ENCODE results near the gene GLIPR2. TPM values are rescaled to one million over a fixed set of nuclear protein-coding genes. Genes with fewer than 3 reads are reported as not detected.

Gene GLIPR2
- total RNA-seq, 1 donor from 2014 or later = 6.3 TPM

- Mint-ChIP-seq H3K27me3 (ENCODE audit: unreplicated experiment) (peaks cover 2% of the 10 kb centered on the region), H3K4me1 (ENCODE audit: unreplicated experiment) (no peaks in the 10 kb centered on the region), H3K9me3 (ENCODE audit: unreplicated experiment) (no peaks in the 10 kb centered on the region), H3K4me3 (ENCODE audit: unreplicated experiment) (no peak overlapping the region), H3K27ac (ENCODE audit: unreplicated experiment) (no peak overlapping the region), H3K36me3 (ENCODE audit: low read depth, unreplicated experiment) (peaks cover 39% of the 10 kb centered on the region)
- TF ChIP-seq CTCF (IDR thresholded peaks at IDR 0.05; ENCODE audit: unreplicated experiment) = no peak
- DNase-seq (ENCODE audit: low spot score) = no peak
These were observed 14.6 kb upstream of the GLIPR2 start for GRCh38 chr9:36121971-36122370.

- no peak overlapping the region for H3K4me3 Mint-ChIP-seq (ENCODE audit: unreplicated experiment)
- H3K9me3 Mint-ChIP-seq (ENCODE audit: unreplicated experiment) = no peaks in the 10 kb centered on the region
- DNase-seq (ENCODE audit: low spot score) = no peak
- no peaks in the 10 kb centered on the region for H3K4me1 Mint-ChIP-seq (ENCODE audit: unreplicated experiment)
- TF ChIP-seq CTCF (IDR thresholded peaks at IDR 0.05; ENCODE audit: unreplicated experiment) = no peak
- H3K27me3 Mint-ChIP-seq (ENCODE audit: unreplicated experiment) = peaks cover 2% of the 10 kb centered on the region
- no peak overlapping the region for H3K27ac Mint-ChIP-seq (ENCODE audit: unreplicated experiment)
- H3K36me3 Mint-ChIP-seq (ENCODE audit: low read depth, unreplicated experiment) = peaks cover 26% of the 10 kb centered on the region
These were observed 13.0 kb upstream of the GLIPR2 start for GRCh38 chr9:36123515-36123914.

DNA sequence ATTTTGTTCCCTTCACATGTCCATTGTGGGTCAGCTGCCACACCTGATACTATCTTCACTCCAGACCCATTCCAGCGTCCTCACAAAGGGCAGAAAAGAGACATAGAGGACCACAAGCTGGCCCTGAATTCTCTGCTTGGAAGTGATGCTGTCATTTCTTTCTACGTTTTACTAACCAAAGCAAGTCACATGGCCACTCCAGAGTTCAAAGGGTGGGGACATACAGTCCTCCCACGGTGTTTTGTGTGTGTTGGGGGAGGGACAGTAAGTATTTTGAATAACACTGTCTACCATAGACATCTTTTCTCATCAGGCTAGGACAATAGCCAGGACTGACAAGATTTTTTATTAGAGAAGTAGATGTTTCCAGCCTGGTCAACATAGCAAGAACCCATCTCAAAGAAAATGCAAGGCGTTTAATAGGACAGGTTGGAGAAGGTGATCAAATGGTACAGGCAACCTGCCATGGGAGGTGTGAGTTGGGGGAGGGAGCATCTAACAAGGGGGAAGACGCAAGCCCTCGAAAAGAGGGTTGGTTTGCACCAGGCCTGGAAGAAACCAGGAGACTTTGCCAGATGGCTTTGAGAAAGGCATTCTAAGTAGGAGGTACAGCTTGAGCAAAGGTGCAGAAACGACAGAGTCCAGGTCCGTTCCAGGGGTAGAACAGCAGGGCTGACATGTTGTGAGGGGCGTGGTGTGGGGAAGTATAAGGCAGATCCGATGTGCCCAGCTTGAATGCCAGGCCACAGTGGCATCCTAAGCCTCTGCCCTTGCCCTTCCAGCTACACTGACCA, 11.3 kb upstream of the GLIPR2 start:
- no peak for DNase-seq (ENCODE audit: low spot score)
- TF ChIP-seq CTCF (IDR thresholded peaks at IDR 0.05; ENCODE audit: unreplicated experiment) = no peak
- H3K4me3 Mint-ChIP-seq (ENCODE audit: unreplicated experiment) = no peak overlapping the region
- H3K36me3 Mint-ChIP-seq (ENCODE audit: low read depth, unreplicated experiment) = peaks cover 17% of the 10 kb centered on the region
- H3K27me3 Mint-ChIP-seq (ENCODE audit: unreplicated experiment) = peaks cover 2% of the 10 kb centered on the region
- H3K9me3 Mint-ChIP-seq (ENCODE audit: unreplicated experiment) = no peaks in the 10 kb centered on the region
- H3K4me1 Mint-ChIP-seq (ENCODE audit: unreplicated experiment) = no peaks in the 10 kb centered on the region
- H3K27ac Mint-ChIP-seq (ENCODE audit: unreplicated experiment) = no peak overlapping the region

GRCh38 chr9:36126016-36126730, 10.4 kb upstream of the GLIPR2 start:
- peaks cover 14% of the 10 kb centered on the region for H3K36me3 Mint-ChIP-seq (ENCODE audit: low read depth, unreplicated experiment)
- no peak for DNase-seq (ENCODE audit: low spot score)
- TF ChIP-seq CTCF (IDR thresholded peaks at IDR 0.05; ENCODE audit: unreplicated experiment) = no peak
- H3K27me3 Mint-ChIP-seq (ENCODE audit: unreplicated experiment) = peaks cover 2% of the 10 kb centered on the region
- H3K27ac Mint-ChIP-seq (ENCODE audit: unreplicated experiment) = no peak overlapping the region
- no peaks in the 10 kb centered on the region for H3K4me1 Mint-ChIP-seq (ENCODE audit: unreplicated experiment)
- H3K4me3 Mint-ChIP-seq (ENCODE audit: unreplicated experiment) = no peak overlapping the region
- H3K9me3 Mint-ChIP-seq (ENCODE audit: unreplicated experiment) = no peaks in the 10 kb centered on the region
